ENCODE results near the gene ARID1A. TPM values are rescaled to one million over a fixed set of nuclear protein-coding genes. Genes with fewer than 3 reads are reported as not detected.
A peak's percentile ranks its signal among the peaks of the same experiment; 100 is the strongest.

Gene ARID1A
- total RNA-seq, 6 experiments from 2014 or later = 22.2 to 36.4 (median 29.4) TPM

GRCh38 chr1:26788836-26789611 lies 93.2 kb downstream of the ARID1A start:
- peak; percentile 38 for TF ChIP-seq POLR2A (IDR thresholded peaks at IDR 0.05)
- TF ChIP-seq, protein P1, sequence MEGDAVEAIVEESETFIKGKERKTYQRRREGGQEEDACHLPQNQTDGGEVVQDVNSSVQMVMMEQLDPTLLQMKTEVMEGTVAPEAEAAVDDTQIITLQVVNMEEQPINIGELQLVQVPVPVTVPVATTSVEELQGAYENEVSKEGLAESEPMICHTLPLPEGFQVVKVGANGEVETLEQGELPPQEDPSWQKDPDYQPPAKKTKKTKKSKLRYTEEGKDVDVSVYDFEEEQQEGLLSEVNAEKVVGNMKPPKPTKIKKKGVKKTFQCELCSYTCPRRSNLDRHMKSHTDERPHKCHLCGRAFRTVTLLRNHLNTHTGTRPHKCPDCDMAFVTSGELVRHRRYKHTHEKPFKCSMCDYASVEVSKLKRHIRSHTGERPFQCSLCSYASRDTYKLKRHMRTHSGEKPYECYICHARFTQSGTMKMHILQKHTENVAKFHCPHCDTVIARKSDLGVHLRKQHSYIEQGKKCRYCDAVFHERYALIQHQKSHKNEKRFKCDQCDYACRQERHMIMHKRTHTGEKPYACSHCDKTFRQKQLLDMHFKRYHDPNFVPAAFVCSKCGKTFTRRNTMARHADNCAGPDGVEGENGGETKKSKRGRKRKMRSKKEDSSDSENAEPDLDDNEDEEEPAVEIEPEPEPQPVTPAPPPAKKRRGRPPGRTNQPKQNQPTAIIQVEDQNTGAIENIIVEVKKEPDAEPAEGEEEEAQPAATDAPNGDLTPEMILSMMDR (IDR thresholded peaks at IDR 0.05) = peak; percentile 97 to 98 (median 97)
- Histone ChIP-seq H3K27ac (peak overlapping the region; percentile 97 to 100 (median 100)), H3K36me3 (no peaks in the 10 kb centered on the region), H3K4me3 (peak overlapping the region; percentile 65 to 84 (median 76)), H3K4me1 (peaks cover 0 to 46% (median 24%) of the 10 kb centered on the region in 4 donors), H3K9me3 (no peaks in the 10 kb centered on the region), H3K27me3 (no peaks in the 10 kb centered on the region)
- peak; percentile 62 to 68 (median 64) for ATAC-seq
- peak; percentile 88 to 91 (median 91) for DNase-seq
- intact Hi-C loops (cut with DNase I) = loop anchor here in 1 of 2 donors (10.0 kb wide), 1 partner anchor 84 kb away; no protein-coding TSS in a partner anchor
- 0% methylated on average over 14 of the region's 19 CpGs for WGBS (ENCODE audit: insufficient coverage, low coverage, low lambda C conversion rate, missing lambda C conversion rate)

DNA sequence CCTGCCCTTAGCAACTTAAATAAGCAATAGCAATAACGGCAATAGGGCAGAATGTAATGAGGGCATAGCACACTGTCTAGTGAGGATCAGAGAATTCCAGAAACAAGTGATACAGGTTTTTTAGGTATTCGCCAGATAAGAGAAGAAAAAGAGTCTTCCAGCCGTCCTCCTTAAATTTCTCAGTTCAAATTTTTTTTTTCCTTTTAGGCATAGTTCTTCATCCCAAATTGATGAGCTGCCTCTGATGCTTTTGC lies 93.7 kb downstream of the ARID1A start:
- no peak for DNase-seq
- TF ChIP-seq POLR2A (IDR thresholded peaks at IDR 0.05) = no peak
- TF ChIP-seq, protein P1 (IDR thresholded peaks at IDR 0.05) = no peak
- Histone ChIP-seq H3K9me3 (no peaks in the 10 kb centered on the region), H3K36me3 (no peaks in the 10 kb centered on the region), H3K4me1 (peaks cover 0 to 47% (median 24%) of the 10 kb centered on the region in 4 donors), H3K27ac (no peak overlapping the region), H3K4me3 (no peak overlapping the region), H3K27me3 (no peaks in the 10 kb centered on the region)
- WGBS (ENCODE audit: insufficient coverage, low coverage, low lambda C conversion rate, missing lambda C conversion rate) = 57% methylated on average over 3 of the region's 3 CpGs
- no peak for ATAC-seq
- intact Hi-C loops (cut with DNase I) = loop anchor here in 1 of 2 donors (10.0 kb wide), 1 partner anchor 85 kb away; no protein-coding TSS in a partner anchor

GRCh38 chr1:26789931-26790330 lies 94.1 kb downstream of the ARID1A start:
- Histone ChIP-seq H3K27ac (no peak overlapping the region), H3K27me3 (no peaks in the 10 kb centered on the region), H3K4me3 (no peak overlapping the region), H3K4me1 (peaks cover 0 to 47% (median 24%) of the 10 kb centered on the region in 4 donors), H3K9me3 (no peaks in the 10 kb centered on the region), H3K36me3 (no peaks in the 10 kb centered on the region)
- ATAC-seq (no peak), DNase-seq (no peak)
- WGBS (ENCODE audit: insufficient coverage, low coverage, low lambda C conversion rate, missing lambda C conversion rate) = 54% methylated on average over 4 of the region's 4 CpGs
- intact Hi-C loops (cut with DNase I) = loop anchor here (5.0 to 10.0 kb wide), 3 partner anchors 85 to 188 kb away; no protein-coding TSS in a partner anchor
- no peak for TF ChIP-seq POLR2A (IDR thresholded peaks at IDR 0.05)
- TF ChIP-seq, protein P1 (IDR thresholded peaks at IDR 0.05) = no peak

DNA sequence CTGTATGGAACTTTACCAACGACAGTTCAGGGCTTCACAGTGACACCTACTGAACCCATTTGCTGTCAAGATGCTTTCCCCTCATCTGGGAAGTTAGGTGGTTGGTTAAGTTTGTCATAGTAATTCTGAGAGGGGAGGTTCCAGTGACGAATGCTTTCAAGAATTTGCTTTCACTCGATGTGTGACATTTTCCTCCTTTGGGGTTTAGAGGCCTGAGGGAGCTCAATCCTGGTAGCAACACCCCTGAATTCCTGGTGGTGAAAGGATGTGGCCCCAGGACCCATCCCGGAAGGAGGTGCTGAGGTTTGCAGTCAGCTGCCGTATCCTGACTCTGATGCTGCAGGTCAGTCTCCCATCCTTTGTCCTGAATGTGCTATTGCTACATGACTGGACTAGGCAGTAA lies 94.7 kb downstream of the ARID1A start:
- Histone ChIP-seq H3K4me1 (peaks cover 0 to 41% (median 21%) of the 10 kb centered on the region in 4 donors), H3K27me3 (no peaks in the 10 kb centered on the region), H3K4me3 (no peak overlapping the region), H3K36me3 (no peaks in the 10 kb centered on the region), H3K27ac (no peak overlapping the region), H3K9me3 (no peaks in the 10 kb centered on the region)
- ATAC-seq = no peak
- TF ChIP-seq POLR2A (IDR thresholded peaks at IDR 0.05) = no peak
- TF ChIP-seq, protein P1 (IDR thresholded peaks at IDR 0.05) = no peak
- DNase-seq = no peak
- intact Hi-C loops (cut with DNase I) = loop anchor here (5.0 to 10.0 kb wide), 2 partner anchors 186 to 188 kb away; no protein-coding TSS in a partner anchor
- WGBS (ENCODE audit: insufficient coverage, low coverage, low lambda C conversion rate, missing lambda C conversion rate) = 55% methylated on average over 2 of the region's 5 CpGs

All from right lobe of liver (tissue), 6 donors.